ENCODE results near the gene SBK1.
A peak's percentile ranks its signal among the peaks of the same experiment; 100 is the strongest.

Gene SBK1

DNA sequence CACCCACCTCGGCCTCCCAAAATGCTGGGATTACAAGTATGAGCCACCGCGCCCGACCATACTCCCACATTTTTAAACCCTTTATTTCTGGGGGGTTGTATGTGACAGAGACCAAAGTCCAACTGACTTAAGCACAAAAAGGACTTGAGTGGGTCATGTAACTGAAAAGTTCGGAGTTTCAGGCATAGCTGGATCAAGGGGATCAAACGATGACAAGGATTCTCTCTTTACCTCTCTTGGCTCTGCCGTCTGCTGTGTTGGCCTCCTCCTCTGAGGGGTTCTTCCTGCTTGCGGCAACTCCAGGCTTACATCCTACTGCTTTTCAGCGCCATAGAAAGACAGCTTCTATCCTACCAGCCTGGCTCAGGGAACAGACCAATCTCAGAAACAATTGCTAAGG, 9.2 kb upstream of the SBK1 start:
- DNase-seq: no peak

- DNase-seq: no peak
Measured at GRCh38 chr16:28283798-28284577, 8.3 kb upstream of the SBK1 start.

DNA sequence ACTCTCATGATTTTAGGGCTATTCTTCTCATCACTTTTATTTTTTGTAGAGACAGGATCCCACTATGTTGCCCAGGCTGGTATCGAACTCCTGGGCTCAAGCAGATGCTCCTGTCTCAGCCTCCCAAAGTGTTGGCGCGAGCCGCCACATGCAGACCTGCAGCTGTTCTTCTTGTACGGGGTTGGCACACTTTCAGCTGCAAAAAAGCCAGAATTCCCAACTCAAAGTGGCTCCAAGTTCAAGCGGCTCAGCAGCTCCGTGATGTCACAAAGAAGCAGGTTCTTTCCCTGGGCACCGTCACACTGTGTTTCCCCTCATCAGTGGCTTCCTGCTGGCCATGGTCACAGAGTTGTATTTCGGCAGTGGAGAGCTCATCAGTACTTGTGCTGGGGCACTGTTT, 6.7 kb upstream of the SBK1 start:
- no peak for DNase-seq

- DNase-seq: no peak
Measured at GRCh38 chr16:28288114-28288513, 4.2 kb upstream of the SBK1 start.

GRCh38 chr16:28289048-28289447, 3.3 kb upstream of the SBK1 start:
- DNase-seq: no peak

DNA sequence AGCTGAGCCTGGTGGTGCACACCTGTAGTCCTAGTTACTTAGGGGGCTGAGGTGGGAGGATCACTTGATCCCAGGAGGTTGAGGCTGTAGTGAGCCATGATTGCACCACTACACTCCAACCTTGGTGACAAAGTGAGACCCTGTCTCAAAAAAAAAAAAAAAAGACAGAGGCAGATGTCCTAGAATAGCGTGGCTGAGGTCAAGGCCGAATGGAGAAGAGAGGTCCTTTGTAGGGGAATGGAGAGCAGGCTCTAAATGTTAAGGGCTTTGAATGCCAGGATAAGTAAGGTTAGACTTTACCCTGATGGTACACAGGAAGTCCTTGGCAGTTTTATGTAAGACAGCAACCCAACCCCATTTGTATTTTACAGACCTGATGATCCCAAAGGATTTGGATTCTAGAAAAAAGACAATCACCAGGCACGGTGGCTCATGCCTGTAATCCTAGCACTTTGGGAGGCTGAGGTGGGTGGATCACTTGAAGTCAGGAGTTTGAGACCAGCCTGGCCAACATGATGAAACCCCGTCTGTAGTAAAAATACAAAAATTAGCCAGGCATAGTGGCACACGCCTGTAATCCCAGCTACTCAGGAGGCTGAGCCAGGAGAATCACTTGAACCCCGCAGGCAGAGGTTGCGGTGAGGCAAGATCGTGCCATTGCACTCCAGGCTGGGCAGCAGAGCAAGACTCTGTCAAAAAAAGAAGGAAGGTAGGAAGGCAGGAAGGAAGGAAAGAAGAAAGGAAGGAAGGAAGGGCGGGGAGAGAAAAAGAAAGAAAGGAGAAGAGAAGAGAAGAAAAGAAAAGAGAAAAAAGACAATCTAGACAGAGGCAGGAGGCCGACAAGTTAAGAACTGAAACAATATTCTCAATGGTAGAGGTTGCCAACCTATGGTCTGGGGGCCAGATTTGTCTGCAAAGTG, 2.1 kb upstream of the SBK1 start:
- DNase-seq: no peak

GRCh38 chr16:28290859-28291254, 1.5 kb upstream of the SBK1 start:
- no peak for DNase-seq

DNA sequence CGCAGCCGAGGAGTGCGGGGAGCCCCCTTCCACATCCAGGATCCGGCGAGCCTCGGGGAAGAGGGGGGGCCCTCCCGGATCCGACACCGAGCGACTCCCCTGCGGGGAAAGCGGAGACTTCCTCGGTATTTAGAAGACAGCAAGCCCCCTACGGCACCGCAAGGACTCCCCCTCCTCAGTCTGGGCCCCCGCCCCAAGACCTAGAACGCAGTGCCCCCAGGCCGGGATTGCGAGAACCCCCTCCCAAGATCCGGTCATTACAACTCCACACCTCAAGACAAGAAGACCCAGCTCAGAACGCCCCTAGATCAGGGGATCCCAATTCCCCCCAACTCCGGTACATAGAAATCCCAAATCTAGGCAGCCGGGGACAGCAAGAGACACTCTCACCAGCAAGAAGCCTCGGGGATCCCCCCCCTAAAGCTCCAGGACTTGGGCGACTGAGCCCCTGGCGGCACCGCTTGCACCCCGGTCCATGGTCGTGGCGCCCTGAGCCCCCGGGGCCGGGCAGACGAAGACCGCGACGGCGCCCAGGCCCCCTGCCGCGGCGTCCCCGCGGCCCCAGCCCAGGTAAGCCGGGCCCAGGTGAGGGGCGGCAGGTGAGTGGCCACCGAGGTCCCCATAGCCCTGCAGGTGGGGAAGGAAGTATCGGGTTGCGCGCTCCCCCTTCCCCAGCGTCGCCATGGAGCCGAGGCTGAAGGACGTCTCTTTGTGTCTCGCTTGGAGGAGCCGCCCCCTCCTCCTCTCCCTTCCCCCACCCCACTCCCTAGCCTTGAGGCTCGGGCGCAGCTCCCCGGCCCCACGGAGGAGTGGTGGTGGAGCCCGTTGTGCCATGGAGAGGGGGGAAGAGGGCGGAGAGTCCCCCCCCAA, 641 bp downstream of the SBK1 start:
- peak; percentile 76 for DNase-seq

DNA sequence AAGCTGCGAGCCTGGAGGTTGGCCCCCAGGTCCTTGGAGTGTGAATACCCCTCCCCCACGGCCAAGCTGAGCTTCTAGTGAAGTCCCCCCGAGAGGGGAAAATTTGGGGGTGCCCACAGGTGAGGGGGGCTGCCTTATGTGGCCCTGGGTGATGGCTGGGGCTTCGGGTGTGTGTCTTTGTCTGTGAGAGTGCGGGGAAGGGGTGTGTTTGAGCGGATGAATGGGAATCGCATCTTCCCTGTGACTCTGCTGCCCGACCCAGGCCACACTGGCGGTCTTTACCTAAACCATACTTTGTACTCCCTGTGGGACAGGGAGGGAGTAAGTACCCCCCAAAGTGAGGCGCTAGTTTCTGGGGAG, 1.3 kb downstream of the SBK1 start:
- DNase-seq: no peak

- DNase-seq: no peak
Measured at GRCh38 chr16:28294201-28294600, 1.9 kb downstream of the SBK1 start.

- no peak for DNase-seq
Measured at GRCh38 chr16:28295276-28295675, 3.0 kb downstream of the SBK1 start.

DNA sequence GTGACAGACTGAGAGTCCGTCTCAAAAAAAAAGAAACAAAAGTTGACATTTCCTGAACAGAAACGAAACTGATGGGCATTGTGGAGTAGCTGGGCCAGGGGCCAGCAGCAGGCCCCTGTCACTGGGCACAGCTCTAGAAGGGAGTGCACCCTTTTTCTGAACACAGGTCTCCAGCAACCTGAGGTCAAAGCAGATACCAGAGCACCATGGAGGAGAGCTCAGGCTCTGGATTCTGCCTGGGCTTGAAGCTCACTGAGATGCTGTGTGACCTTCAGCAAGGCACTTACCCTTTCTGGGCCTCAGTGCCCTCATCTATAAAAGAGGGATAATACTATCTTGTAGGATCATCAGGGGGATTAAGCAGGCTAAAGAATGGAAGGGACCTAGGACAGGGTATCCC, 5.0 kb downstream of the SBK1 start:
- DNase-seq: no peak

- no peak for DNase-seq
Measured at GRCh38 chr16:28297784-28298510, 5.6 kb downstream of the SBK1 start.

- DNase-seq: no peak
Measured at GRCh38 chr16:28298511-28298878, 6.2 kb downstream of the SBK1 start.

DNA sequence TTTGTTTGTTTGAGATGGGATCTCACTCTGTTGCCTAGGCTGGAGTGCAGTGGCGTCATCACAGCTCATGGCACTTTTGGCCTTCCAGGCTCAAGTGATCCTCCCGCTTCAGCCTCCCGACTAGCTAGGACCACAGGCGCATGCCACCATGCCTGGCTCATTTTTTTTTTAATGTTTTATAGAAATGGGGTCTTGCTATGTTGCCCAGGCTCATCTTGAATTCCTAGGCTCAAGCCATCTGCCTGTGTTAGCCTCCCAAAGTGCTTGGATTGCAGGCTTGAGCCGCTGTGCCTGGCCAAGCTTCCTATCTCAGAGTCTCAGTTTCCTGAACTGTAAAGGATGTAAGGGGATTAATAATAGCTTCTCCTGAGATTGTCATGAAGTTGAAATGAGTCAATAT, 8.0 kb downstream of the SBK1 start:
- no peak for DNase-seq

DNA sequence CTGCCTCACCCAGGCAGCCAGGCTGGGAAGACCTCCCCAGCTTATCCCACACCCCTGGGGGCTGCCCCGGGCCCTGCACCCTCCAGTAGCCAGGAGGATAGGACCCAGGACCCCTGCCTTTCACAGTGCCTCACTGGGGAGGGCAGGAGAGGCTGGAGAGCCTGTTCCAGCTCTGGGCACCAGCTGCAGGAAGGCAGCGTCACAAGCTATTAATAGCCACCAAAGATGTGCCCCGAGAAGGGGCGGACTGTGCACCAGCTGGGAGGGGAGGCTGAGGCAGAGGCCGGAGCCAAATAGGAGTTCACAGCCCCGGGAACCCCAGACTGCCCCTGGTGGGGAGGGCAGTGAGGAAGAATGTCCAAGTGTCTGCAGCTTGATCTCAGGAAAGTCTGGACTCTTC, 8.8 kb downstream of the SBK1 start:
- DNase-seq: no peak

- no peak for DNase-seq
Measured at GRCh38 chr16:28301620-28302019, 9.3 kb downstream of the SBK1 start.

DNA sequence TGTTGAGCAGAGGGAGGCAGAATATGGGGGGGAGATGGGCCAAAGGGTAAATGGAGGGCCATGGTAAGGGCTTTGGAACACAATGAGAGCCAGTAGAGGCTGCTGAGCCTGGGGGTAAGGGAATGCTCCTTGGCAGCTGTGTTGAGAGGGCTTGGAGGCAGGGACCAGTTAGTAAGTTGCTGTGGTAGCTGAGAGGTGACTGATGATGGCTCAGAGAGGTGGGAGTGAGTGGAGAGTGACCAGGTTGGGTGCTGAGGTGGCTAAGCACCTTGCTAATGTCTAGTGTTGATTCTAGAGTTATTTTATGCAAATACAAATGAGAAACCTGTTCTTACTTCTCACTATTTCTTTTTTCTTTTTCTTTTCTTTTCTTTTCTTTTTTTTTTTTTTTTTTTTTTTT, 10.8 kb downstream of the SBK1 start:
- no peak for DNase-seq

GRCh38 chr16:28304214-28304613, 11.9 kb downstream of the SBK1 start:
- DNase-seq: no peak

DNA sequence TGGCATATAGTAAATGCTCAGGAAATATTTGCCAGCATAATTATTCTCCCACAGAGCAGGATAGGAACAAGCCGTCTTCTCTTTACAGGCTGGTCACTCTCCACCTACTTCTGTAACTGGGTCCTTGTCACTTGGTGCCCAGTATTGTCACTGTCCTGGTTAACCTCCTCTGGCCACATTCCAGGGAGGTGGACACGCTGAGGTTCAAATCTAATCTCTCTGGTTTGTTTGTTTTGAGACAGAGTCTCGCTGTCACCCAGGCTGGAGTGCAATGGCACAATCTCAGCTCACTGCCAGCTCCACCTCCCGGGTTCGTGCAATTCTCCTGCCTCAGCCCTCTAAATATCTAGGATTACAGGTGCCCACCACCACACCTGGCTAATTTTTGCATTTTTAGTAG, 15.6 kb downstream of the SBK1 start:
- no peak for DNase-seq

DNA sequence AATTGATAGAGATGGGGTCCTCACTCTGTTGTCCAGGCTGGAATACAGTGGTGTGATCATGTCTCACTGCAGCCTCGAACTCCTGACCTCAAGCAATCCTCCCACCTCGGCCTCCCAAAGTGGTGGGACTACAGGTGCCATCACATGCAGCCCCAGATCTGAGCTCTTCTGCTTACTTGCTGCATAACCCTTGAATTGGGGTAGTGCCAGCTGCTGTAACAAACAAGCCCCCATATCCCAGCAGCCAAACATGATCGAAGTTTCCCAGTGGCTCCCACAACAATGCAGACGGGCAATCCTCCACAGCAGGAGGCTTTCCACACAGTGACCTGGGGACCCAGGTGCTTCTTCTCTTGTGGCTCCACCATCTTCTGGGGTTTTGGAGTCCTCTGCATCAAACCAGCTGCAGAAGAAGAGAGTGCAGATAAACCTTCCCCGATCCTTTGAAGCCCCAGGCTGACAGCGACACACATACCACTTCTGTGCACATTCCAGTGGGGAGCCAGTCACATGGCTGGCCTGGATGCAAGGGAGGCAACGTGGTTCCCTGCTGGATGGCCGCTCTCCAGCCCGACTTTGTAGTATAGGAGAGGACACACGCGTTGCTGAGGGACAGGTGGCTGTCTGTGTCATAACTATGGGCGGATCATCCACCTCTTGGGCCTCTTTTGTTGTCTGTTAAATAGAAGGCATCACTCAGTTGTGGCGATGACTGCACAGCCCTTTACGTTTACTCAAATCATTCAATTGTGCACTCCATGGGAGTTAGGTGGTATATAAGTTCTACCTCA, 16.7 kb downstream of the SBK1 start:
- DNase-seq: no peak

- no peak for DNase-seq
Measured at GRCh38 chr16:28309811-28310311, 17.5 kb downstream of the SBK1 start.
